WTC11 (cell line): ENCODE measurements around the gene PRMT9.

Experiments
- EMX1 ChIP-seq: fragments of 250-450 bp; sonication (Bioruptor Pico); IDR thresholded peaks from 2 replicates; pipeline ENCODE4 v1.8.0; 2021; ENCODE audit warnings: mild to moderate bottlenecking
- ESRRA ChIP-seq: sonication (generic); formaldehyde crosslinking; IDR thresholded peaks from 2 replicates; pipeline ENCODE4 v1.8.1; 2022; ENCODE audit warnings: mild to moderate bottlenecking, missing genetic modification reagents, borderline replicate concordance
- IRF2 ChIP-seq: sonication (generic); formaldehyde crosslinking; IDR thresholded peaks from 2 replicates; pipeline ENCODE4 v1.8.0; 2022; ENCODE audit warnings: low read depth, missing genetic modification reagents, borderline replicate concordance
- JUN ChIP-seq: sonication (generic); formaldehyde crosslinking; IDR thresholded peaks from 2 replicates; pipeline ENCODE4 v1.8.0; 2023; ENCODE audit warnings: mild to moderate bottlenecking, missing genetic modification reagents
- NR2C2 ChIP-seq: sonication (generic); formaldehyde crosslinking; IDR thresholded peaks from 2 replicates; pipeline ENCODE4 v1.8.0; 2022; ENCODE audit warnings: mild to moderate bottlenecking, missing genetic modification reagents
- RELA ChIP-seq: sonication (generic); formaldehyde crosslinking; IDR thresholded peaks from 2 replicates; pipeline ENCODE4 v1.8.1; 2022; ENCODE audit warnings: missing genetic modification reagents, mild to moderate bottlenecking, borderline replicate concordance
- TCF7 ChIP-seq: sonication (generic); formaldehyde crosslinking; IDR thresholded peaks from 2 replicates; pipeline ENCODE4 v1.8.0; 2022; ENCODE audit warnings: mild to moderate bottlenecking, low read depth, missing genetic modification reagents, moderate library complexity
- ZNF263 ChIP-seq: sonication (generic); formaldehyde crosslinking; IDR thresholded peaks from 2 replicates; pipeline ENCODE4 v1.8.1; 2022; ENCODE audit warnings: low read depth, mild to moderate bottlenecking, moderate library complexity, missing genetic modification reagents
- ZNF317 ChIP-seq: sonication (generic); formaldehyde crosslinking; IDR thresholded peaks from 2 replicates; pipeline ENCODE4 v1.8.1; 2023; ENCODE audit warnings: low read depth, mild to moderate bottlenecking, moderate library complexity, missing genetic modification reagents, borderline replicate concordance
- ZNF416 ChIP-seq: fragments of 250-450 bp; sonication (Bioruptor Pico); IDR thresholded peaks from 2 replicates; pipeline ENCODE4 v1.9.0; 2021; ENCODE audit warnings: mild to moderate bottlenecking, inconsistent platforms
- TF ChIP-seq, protein P1 (sequence below): fragments of 200-600 bp; IDR thresholded peaks from 2 replicates; pipeline ENCODE4 v1.8.0; 2022; ENCODE audit warnings: antibody characterized with exemption
- TF ChIP-seq, protein P2 (sequence below): sonication (generic); formaldehyde crosslinking; IDR thresholded peaks from 2 replicates; pipeline ENCODE4 v1.8.1; 2022; ENCODE audit warnings: mild to moderate bottlenecking, moderate library complexity, missing genetic modification reagents
- TF ChIP-seq, protein P3 (sequence below): sonication (generic); formaldehyde crosslinking; IDR thresholded peaks from 2 replicates; pipeline ENCODE4 v1.8.1; 2022; ENCODE audit warnings: low read depth, mild to moderate bottlenecking, moderate library complexity, missing genetic modification reagents, borderline replicate concordance
- TF ChIP-seq, protein P4 (sequence below): sonication (generic); formaldehyde crosslinking; IDR thresholded peaks from 2 replicates; pipeline ENCODE4 v1.8.1; 2023; ENCODE audit warnings: mild to moderate bottlenecking, missing genetic modification reagents, borderline replicate concordance

DNA sequence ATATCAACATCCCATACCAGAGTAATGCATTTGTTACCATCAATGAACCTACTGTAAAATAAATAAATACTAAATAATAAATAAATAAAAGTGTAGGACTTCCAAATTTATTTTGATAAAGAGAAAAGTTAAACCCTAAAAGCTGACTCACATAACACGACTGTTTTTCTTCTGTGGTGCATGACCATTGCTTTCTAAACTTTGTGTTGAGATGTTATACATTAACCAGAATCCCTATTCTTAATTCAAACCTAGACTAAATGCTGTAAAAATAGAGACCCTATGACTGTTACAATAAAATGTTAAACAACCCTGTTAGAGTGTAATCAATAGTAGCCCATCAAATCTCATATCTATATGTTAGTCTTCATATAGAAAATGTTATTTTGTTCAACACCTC is 20.9 kb upstream of the PRMT9 start:
- no peak for TF ChIP-seq ZNF317 (CRISPR knock-in tag)
- TF ChIP-seq NR2C2 (CRISPR knock-in tag), result no peak
- TF ChIP-seq, protein P1, sequence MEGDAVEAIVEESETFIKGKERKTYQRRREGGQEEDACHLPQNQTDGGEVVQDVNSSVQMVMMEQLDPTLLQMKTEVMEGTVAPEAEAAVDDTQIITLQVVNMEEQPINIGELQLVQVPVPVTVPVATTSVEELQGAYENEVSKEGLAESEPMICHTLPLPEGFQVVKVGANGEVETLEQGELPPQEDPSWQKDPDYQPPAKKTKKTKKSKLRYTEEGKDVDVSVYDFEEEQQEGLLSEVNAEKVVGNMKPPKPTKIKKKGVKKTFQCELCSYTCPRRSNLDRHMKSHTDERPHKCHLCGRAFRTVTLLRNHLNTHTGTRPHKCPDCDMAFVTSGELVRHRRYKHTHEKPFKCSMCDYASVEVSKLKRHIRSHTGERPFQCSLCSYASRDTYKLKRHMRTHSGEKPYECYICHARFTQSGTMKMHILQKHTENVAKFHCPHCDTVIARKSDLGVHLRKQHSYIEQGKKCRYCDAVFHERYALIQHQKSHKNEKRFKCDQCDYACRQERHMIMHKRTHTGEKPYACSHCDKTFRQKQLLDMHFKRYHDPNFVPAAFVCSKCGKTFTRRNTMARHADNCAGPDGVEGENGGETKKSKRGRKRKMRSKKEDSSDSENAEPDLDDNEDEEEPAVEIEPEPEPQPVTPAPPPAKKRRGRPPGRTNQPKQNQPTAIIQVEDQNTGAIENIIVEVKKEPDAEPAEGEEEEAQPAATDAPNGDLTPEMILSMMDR, result no peak
- no peak for TF ChIP-seq TCF7 (CRISPR knock-in tag)
- no peak for TF ChIP-seq ESRRA (CRISPR knock-in tag)
- TF ChIP-seq ZNF263 (CRISPR knock-in tag), result no peak
- TF ChIP-seq ZNF416 (CRISPR knock-in tag), result no peak
- TF ChIP-seq IRF2 (CRISPR knock-in tag), result no peak
- no peak for TF ChIP-seq JUN
- TF ChIP-seq, protein P2, sequence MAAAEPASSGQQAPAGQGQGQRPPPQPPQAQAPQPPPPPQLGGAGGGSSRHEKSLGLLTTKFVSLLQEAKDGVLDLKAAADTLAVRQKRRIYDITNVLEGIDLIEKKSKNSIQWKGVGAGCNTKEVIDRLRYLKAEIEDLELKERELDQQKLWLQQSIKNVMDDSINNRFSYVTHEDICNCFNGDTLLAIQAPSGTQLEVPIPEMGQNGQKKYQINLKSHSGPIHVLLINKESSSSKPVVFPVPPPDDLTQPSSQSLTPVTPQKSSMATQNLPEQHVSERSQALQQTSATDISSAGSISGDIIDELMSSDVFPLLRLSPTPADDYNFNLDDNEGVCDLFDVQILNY, result no peak
- no peak for TF ChIP-seq RELA (CRISPR knock-in tag)
- TF ChIP-seq, protein P3, sequence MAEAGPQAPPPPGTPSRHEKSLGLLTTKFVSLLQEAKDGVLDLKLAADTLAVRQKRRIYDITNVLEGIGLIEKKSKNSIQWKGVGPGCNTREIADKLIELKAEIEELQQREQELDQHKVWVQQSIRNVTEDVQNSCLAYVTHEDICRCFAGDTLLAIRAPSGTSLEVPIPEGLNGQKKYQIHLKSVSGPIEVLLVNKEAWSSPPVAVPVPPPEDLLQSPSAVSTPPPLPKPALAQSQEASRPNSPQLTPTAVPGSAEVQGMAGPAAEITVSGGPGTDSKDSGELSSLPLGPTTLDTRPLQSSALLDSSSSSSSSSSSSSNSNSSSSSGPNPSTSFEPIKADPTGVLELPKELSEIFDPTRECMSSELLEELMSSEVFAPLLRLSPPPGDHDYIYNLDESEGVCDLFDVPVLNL (CRISPR knock-in tag), result no peak
- TF ChIP-seq EMX1 (CRISPR knock-in tag), result no peak
- TF ChIP-seq, protein P4, sequence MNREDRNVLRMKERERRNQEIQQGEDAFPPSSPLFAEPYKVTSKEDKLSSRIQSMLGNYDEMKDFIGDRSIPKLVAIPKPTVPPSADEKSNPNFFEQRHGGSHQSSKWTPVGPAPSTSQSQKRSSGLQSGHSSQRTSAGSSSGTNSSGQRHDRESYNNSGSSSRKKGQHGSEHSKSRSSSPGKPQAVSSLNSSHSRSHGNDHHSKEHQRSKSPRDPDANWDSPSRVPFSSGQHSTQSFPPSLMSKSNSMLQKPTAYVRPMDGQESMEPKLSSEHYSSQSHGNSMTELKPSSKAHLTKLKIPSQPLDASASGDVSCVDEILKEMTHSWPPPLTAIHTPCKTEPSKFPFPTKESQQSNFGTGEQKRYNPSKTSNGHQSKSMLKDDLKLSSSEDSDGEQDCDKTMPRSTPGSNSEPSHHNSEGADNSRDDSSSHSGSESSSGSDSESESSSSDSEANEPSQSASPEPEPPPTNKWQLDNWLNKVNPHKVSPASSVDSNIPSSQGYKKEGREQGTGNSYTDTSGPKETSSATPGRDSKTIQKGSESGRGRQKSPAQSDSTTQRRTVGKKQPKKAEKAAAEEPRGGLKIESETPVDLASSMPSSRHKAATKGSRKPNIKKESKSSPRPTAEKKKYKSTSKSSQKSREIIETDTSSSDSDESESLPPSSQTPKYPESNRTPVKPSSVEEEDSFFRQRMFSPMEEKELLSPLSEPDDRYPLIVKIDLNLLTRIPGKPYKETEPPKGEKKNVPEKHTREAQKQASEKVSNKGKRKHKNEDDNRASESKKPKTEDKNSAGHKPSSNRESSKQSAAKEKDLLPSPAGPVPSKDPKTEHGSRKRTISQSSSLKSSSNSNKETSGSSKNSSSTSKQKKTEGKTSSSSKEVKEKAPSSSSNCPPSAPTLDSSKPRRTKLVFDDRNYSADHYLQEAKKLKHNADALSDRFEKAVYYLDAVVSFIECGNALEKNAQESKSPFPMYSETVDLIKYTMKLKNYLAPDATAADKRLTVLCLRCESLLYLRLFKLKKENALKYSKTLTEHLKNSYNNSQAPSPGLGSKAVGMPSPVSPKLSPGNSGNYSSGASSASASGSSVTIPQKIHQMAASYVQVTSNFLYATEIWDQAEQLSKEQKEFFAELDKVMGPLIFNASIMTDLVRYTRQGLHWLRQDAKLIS, result no peak
